Suprapubic skin (tissue), 4 donors: Measurements from ENCODE around the gene CDK2.

Source experiments
- EP300 ChIP-seq: sonication (generic); formaldehyde crosslinking; IDR thresholded peaks from one replicate; pipeline ENCODE4 v1.6.1; 2017; ENCODE audit warnings: antibody characterized with exemption
- POLR2A ChIP-seq, 2 donors: fragments of 450-650 bp; IDR thresholded peaks; one replicate each; pipeline ENCODE4 v1.6.1; 2017; ENCODE audit warnings: antibody characterized with exemption in 2 of 2, mild to moderate bottlenecking in 2 of 2, moderate library complexity in 2 of 2
- POLR2AphosphoS5 ChIP-seq, 3 donors: sonication (generic); formaldehyde crosslinking; IDR thresholded peaks; one replicate each; pipeline ENCODE4 v1.6.1; 2017; ENCODE audit warnings: antibody characterized with exemption in 3 of 3
- TF ChIP-seq, protein P1 (sequence below), 2 donors: fragments of 200-600 bp in 1 of 2; fragments of 450-650 bp in 1 of 2; sonication (generic) in 1 of 2; IDR thresholded peaks; one replicate each; pipeline ENCODE4 v1.5.1; 2016 to 2019; ENCODE audit warnings: antibody characterized with exemption in 2 of 2, mild to moderate bottlenecking in 1 of 2, moderate library complexity in 1 of 2

- TF ChIP-seq, protein P1, sequence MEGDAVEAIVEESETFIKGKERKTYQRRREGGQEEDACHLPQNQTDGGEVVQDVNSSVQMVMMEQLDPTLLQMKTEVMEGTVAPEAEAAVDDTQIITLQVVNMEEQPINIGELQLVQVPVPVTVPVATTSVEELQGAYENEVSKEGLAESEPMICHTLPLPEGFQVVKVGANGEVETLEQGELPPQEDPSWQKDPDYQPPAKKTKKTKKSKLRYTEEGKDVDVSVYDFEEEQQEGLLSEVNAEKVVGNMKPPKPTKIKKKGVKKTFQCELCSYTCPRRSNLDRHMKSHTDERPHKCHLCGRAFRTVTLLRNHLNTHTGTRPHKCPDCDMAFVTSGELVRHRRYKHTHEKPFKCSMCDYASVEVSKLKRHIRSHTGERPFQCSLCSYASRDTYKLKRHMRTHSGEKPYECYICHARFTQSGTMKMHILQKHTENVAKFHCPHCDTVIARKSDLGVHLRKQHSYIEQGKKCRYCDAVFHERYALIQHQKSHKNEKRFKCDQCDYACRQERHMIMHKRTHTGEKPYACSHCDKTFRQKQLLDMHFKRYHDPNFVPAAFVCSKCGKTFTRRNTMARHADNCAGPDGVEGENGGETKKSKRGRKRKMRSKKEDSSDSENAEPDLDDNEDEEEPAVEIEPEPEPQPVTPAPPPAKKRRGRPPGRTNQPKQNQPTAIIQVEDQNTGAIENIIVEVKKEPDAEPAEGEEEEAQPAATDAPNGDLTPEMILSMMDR (IDR thresholded peaks at IDR 0.05): no peak
- TF ChIP-seq EP300: no peak
- no peak for TF ChIP-seq POLR2A (IDR thresholded peaks at IDR 0.05)
- no peak for TF ChIP-seq POLR2AphosphoS5 (IDR thresholded peaks at IDR 0.05)
Observed at GRCh38 chr12:55937981-55938380, 28.6 kb upstream of the CDK2 start.
